GM04503 (cell line): Measurements from ENCODE around the gene MRPL23.

Experiments used
- DNase-seq: peaks from one replicate; pipeline ENCODE4 v3.0.0-alpha.2; 2012; ENCODE audit warnings: low read depth

Gene MRPL23

DNA sequence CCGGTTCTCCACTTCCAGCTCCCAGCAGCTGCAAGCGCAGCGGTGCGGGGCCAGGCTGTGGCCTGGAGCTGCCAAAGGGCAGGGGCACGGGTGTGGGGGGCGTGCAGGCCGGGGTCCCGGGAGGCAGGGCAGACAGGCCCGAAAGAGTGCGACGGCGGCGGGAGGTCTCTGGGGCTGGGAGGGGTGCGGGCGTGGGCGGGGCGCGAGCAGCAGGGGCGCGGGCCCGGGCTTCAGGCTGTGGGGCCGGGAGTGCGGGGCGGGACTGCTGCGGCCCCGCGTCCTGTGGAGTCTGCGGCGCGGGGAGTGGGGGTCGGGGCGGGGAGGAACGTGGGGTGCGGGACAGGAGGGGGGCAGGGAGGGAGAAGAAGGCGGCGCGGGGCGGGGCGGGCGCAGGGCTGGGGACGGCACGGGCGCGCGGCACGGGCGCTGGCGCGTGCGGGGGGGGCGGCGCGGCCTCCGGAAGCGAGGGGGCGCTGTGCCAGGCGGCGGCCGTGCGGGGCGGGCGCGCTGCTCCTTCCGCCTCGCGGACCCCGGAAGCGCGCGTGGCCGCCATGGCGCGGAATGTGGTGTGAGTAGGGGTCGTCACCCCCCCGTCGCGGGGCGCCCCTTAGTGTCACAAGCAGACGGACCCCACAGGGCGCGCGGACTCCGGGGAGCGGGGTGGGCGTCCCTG, at the start of gene MRPL23:
Gene MRPL23, plus strand, starts transcription at position 521 of the 673 bp plus-strand sequence. Its CDS starts 31 bp downstream, at position 552.
- DNase-seq, result no peak

DNA sequence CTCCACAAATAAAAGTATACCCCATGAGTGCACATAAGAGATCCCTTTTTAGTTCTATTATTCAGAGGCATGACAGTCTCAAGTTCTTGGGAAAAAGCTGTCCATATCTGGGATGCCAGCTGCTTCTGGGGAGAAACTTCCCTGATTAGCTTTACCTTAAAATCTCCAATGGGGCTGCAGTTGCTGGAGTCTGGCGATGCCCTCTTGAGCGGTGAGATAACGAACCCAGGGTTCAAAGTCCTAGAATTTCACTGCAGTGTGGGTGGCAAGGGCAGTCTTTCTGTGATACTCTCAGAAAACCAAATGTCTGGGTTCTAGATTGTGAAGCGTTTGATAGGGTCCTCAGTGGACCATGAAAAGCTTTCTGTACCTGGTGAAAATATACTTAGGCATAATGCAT, 48.0 kb upstream of the MRPL23 start:
- no peak for DNase-seq

DNA sequence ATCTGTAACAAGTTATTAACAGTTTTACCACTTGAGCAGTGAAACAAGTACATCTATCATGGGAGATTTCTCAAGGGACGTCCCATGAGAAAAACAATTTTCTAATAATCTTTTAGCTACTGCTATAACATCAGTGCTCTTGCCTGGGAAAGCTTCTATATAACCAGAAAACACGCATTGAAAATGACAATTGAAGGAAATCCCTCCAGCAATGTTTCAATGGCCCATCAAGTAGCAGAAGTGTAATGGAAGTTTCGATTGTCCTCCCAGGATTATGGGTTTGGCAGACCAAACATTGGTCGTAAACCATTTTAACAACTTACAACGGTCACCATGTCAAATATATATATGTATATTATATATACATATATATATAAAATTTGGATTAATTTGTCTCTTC, 47.4 kb upstream of the MRPL23 start:
- no peak for DNase-seq

DNA sequence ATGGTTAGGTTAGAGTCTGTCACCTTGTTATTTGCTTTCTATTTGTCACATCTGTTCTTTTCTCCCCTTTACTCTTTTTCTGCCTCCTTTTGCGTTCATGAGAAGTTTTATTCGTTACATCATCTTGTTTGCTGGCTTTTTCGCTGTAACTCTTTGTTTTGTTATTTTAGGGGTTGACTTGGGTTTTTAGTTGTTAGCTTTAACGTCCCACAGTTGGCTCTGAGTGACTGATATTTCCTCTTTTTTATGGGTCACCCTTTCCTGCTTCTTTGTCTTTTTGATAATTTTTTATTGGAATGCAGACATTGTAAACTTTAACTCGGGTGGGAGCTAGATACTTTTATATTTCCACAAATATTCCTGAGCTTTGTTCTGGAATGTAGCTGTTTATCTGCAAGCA, 41.0 kb upstream of the MRPL23 start:
- no peak for DNase-seq

DNA sequence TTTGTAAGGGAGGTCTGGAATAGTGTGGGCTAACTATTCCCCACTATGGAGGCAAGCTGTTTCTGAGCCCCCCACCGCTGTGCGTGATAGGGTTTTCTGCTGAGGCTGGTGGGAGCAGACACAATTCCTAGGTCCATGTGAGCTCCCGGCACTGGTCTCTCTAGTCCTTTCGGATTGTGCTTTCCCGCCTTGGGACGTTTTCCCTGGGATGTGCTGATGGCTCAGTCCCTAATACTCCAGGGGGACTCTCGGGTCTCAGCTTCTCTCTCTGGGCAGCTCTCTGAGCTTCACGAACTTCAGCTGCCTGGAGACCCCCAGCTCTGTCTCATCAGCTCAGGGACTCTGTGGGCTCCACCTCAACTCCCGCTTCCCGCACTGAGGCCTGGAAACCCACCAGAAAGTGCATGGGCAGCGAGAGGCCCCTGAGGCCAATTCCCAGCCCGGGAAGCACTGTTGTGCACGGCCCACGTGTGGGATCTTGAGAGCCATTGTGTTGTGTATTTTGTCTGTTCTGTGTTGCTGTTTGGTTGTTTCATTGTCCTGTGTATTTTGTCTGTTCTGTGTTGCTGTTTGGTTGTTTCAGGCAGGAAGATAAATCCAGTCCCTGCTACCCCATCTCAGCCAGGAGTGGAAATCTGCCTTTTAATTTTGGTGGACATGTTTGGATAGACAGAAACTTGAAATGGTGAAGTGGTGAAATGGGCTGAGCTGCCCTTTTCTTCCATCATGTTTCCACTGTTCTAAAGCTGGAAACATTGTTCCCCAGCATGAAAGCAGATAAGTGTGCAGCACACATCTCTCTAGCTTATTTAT, 40.3 kb upstream of the MRPL23 start:
- no peak for DNase-seq

DNA sequence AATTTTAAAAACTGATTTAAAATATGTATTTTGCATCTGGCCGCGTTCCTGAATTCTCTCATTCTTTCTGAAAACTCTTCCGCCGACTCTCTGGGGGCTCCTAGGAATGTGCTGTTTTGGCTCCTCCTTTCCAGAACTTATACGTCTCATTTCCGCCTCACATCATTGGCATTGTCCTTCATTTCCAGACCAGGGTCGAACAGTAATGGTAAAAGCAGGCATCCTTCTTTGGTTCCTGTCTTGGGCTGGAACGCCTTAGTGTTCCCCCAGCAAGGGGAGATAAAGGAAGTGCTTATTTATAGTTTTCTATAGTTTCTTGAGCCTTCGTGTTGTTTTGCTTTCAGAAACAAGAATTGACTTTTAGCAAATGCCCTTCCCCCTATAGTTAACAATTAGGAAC, 38.5 kb upstream of the MRPL23 start:
- DNase-seq, result no peak

DNA sequence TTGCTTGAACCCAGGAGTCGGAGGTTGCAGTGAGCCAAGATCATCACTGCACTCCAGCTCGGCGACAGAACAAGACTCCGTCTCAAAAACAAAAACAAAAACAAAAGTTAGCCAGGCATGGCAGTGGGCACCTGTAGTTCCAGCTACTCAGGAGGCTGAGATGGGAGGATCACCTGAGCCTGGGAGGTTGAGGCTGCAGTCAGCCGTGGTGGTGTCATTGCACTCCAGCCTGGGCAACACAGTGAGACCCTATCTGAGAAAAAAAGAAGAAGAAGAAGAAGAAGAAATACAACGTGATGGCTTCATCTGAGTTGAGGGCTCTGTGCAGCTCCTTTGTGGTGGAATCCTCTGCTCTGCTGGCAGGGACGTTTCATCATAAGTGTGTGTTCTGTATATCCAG, 37.6 kb upstream of the MRPL23 start:
- no peak for DNase-seq

DNA sequence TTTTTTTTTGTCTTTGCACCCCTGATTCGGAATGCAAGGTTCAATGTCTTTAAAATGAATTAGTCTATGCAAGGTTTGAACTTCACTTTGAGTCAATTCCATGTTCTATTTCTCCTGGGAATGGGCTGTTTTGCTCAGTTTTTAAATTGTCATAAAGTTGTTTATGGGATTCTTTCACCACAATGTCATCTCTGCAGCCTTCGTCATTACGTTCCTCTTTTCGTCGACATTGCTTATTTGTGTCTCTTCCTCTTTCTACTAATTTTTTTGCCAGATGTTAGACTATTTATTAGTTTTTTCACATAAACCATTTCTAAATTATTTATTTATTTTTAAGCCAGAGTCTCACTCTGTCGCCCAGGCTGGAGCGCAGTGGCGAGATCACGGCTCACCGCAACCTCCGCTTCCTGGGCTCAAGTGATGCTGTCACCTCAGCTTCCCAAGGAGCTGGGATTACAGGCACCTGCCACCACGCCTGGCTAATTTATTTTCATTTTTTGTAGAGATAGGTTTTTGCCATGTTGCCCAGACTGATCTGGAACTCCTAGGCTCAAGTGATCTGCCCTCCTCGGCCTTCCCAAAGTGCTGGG, 34.7 kb upstream of the MRPL23 start:
- no peak for DNase-seq

DNA sequence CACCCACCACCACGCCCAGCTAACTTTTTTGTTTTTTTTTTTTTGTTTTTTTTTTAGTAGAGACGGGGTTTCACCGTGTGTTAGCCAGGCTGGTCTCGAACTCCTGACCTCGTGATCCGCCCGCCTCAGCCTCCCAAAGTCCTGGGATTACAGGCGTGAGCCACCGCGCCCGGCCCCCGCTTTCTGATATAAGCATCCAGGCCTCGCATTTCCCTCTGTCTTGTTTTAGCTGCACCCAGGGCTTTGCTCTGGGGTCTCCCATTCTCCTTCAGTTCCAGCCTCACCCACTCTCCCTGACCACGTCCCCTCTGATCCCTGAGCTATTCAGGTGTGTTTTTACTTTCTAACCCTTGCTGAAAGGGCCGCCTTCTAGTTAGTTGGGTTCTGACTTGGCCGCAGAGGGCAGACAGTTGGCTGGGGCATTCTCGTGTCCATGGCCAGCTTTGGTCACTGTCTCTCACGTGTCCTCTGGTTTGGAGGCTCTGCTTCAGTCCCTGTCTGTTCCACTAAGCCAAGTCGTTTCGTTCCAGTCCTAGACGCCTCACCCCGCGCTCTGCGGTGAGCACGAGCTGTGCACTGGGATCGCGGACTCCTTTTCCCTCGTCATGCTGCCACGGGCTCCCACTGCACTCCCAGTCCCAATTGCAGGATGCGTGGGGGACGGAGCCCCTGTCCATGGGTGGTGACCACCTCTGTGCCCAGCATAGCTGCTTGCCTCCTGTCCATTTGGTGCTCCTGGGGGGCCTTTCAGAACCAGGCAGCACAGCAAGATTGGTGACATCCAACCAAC, 33.7 kb upstream of the MRPL23 start:
- no peak for DNase-seq

DNA sequence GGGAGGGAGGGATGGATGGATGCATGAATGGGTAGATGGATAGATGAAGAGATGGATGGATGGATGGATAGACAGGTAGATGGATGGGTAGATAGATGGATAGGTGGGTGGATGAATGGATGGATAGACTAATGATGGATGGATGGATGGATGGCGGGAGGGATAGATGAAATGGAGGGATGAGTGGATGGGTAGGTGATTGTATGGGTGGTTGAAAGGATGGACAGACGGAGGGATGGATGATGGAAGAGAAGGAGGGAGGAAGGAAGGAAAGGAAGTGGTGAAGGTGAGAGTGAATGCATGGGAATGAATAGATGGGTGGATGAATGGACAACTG, 31.4 kb upstream of the MRPL23 start:
- DNase-seq, result no peak

DNA sequence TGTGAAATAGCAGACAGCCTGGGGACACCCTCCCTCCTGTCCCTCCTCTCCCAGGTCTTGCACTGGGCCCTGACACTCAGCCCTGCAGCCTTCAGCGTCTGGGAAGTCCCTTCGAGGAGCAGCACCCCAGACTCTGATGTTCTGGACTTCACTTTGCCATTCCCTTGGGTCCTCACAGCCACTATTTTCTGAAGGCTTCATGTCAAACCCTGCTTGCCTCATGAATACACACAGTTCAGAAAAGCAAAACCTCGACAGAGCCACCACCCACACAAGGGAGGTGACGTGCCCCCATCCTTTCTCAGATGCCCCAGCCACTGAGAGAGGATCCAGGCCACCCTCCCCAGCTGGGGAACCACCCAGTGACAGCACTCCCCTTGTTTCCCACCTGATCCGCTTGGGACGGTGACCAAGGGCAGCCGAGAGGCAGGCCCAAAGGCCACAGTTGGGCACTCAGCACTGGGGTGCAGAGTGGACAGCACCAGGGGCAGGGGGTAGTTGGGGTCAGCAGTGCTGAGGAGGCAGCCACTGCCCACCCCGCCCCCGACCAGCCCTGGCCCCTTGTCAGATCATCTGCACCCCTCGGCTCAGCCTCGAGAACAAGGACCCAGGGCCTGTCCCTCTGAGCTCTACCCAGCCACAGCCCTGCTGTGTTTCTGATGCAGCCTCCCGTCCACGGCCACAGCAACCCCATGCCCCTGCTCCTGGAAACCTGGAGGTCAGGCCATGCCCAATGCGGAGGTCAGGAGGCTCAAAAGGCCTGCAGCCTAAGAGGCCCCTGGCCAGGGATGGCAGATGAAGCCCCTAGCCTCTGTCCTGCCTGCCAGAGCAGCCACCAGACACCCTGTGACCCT, 30.8 kb upstream of the MRPL23 start:
- DNase-seq, result no peak

DNA sequence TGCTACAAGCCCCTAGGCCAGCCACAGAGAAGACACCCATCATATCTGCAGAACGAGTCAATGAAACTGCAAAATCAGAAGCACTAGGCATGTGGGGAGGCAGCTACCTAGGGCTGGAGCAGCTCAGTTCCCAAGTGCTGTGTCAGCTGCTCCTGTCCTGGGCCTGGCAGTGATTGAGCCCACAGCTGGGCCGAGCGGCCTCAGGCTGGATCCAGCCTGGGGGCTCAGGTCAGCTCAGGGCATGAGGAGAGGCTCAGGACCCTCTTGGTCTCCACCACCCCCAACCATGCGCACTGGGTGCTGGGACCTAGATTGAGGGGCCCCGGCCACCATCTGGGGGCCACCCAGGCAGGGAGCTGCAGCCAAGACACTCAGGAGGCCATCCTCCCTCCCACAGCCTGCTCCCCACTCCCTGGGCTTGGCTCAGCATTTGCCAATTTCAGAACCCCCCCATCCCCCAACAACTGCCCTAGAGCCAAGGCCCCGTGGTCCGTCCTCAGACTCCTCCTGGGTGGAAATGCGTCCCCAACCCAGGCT, 30.1 kb upstream of the MRPL23 start:
- DNase-seq, result no peak

DNA sequence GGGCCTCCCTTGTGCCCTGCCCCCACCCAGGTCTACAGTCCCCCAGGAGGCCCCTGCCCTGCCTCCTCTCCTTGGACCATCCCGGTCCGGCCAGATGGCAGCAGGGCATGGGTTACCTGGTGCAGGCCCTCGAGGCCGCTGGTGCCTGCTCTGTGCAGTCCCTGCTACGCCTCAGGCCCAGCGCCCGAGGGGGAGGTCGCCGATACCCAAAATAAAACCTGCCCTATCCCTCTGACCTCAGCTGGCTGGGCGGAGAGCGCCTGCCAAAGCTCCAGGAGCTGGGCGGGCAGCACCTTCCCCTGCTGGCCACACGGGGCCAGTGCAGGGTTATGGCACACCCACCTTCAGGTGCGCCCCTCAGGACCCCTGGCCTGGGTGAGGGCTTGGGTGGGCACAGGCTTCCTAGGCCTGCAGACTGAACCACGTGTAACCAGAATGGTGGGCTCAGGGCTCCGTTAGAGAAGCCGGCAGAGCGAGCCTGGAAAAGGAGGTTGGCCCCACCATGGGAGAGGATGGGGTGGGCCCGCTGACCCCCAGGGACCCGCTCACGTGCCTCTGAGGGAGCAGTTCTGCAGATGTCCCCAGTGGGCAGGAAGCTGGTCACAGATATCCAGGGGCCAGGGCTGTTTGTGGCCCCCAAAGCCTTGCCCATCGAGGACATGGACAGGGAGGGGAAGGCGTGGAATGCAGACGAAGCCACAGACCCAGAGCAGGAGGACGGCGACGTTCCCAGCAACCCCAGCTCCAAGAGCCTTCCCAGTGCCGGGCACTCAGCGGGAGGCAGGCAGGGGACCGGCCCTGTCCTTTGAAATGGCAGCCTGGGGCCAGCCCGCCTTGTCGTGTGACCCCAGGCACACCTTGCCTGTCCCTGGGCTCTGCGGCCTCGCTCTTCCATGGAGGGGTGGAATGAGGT, 29.4 kb upstream of the MRPL23 start:
- no peak for DNase-seq

DNA sequence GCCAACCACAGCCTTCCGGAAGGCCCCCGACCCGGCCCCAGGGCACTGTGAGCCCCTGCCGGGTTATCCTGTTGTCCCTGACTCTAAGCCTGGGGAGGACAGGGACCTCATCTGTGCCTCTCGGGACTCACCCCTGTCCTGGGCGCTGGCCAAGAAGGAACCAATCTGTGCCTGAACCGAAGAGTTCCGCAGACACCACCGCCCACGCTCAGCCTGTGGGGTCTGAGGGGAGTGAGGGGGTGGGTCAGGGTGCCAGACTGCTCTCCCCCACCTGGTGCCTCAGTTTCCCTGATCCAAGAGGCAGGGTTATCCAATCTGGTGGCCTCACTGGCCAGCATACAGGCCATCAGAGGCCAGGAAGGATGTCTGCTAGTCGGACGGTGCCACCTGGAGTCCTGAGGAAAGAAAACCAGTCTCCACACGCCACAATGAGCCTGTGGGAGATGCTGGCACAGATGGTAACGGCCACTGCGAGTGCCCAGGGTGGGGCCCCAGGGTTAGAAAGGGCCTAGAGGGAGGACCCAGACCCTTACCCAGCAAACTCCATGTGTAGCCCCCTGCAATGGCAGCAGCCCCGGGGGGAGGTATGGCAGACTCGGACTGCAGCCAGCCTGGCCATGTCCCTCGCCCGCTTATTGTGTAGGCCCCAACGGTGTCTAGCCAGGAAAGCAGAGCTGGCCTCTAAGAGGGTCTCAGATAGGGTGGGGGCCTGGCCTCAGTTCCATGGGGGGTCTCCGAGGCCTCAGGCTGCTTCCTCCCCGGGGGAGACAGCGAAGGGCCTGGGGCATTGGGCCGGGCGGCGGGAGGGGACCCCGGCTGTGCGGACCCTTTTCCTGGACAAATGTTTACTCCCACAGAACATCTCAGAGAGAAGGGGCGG, 28.5 kb upstream of the MRPL23 start:
- no peak for DNase-seq

DNA sequence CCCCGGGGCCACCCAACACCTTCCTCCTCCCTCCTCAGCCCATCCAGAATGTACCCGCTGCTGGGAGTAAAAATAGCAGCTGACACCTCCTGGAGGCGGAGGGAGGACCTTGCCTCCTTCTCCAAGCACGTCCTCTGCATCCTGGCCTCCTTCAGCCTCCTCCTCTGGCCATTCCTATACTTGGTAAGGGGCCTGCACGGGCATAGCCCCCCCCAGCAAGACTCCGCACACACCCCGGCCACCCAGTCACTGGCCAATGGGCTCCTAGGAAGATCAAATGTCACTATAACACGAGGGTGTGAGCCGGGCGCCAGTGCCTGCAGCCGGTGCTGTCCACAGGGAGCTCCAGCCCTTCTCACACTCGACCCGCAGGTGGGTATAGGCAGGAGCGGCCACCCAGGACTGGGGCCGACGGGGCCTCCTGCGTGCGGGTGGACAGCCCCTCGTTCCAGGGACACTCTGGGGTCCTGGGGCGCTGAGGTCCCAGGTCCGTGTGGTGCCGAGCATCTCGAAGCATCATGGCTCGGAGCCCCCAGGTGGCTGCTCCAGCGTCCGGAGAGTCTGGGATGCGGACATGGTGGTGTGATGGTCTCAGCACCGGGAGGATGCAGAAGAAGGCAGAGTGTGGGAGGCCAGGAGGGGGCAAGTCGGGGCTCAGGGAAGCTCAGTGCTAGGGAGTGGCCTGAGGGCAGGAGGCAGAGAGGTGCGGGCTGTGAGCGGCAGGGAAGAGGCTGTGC, 27.6 kb upstream of the MRPL23 start, which contains the start of gene TNNT3:
Gene TNNT3, plus strand, starts transcription at position 313 of the 737 bp plus-strand sequence. CDS start 3,172 bp downstream, outside the sequence.
- no peak for DNase-seq

DNA sequence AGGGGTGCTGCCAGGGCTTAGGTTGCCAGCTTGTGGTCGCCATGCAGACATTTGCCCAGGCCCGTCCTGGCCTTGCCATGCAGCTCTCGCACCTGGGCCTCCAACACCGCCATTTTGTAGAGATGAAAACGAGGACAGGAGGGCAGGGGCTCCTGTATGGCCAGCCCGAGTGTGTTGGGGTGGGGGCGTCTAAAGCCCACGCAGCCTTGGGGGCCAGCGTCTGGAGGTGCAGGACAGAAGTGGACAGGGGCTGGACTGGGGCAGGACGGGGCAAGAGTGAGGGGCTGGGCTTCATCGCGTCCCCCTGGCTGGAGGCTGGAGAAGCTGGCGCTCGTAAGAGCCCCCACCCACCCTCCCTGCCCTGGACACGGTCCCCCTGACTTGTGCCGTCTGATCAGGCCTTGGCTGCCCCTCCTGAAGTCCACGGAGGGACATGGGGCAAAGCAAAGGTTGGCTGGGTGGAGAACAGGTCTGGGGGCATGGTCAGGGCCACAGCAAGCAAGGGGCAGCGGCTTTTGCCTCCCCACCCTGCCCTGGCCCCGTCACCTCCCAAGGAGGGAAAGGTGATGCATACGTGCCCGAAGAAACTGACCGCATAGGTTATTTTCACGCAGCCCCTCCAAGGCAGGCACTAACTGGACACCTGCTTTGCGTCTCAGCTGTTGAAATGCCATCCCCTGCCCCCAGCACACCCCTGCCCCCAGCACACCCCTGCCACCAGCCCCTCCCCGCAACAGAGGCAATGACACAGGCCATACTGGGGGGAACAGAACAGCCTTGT, 26.8 kb upstream of the MRPL23 start:
- no peak for DNase-seq

DNA sequence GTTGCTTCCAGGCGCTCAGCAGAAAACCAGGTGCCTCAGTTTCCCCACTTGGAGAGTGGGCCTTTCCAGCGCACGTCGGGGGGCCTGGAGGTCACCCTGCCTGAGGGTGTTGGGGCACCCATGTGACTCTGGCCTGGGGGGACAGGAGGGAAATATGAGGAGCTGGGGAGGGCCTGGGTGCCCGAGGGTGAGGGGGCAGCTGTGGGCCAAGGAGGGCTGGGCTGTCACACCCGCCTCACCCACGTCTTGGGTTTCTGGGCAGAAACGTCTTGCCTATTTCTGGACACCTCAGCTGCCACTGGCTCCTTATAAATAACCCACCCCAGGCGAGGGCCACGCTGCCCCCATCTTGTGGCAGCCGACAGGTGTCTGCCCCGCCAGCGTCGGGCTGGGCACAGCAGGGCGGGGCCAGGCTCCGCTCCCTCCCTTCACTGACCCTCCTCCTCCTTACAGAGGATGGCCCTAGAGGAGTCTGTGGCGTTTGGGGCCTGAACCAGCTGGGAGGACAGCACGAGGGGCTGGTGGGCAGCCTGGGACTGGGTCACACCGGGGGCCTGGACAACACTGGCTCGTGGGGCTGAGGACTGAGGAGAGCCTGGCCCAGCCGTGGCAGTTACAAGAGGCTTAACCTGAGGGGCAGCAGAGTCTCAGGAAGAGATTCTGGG, 26.1 kb upstream of the MRPL23 start:
- DNase-seq, result no peak
